H1 (cell line): ENCODE data around the gene CBX4. TPM values are rescaled to one million over a fixed set of nuclear protein-coding genes. Genes with fewer than 3 reads are reported as not detected.
A peak's percentile ranks its signal among the peaks of the same experiment; 100 is the strongest.

ENCODE experiments used
- CTCF ChIA-PET: fragments of 300-600 bp; sonication (Branson Sonifier 250); formaldehyde crosslinking; loops from one replicate; lab custom pipeline; 2021; ENCODE audit not compliant: partially characterized antibody; lab: Charles Lee
- POLR2A ChIA-PET: fragments of 300-600 bp; sonication (Branson Sonifier 250); formaldehyde crosslinking; loops from one replicate; lab custom pipeline; 2021; ENCODE audit warnings: inconsistent platforms; ENCODE audit not compliant: partially characterized antibody; lab: Charles Lee
- DNase-seq, 2 experiments: peaks; one replicate each; pipeline versions ENCODE4 v3.0.0 to v3.0.0-alpha.2; 2010 to 2022; ENCODE audit warnings: low spot score in 2 of 2, low read depth in 1 of 2, mixed read lengths in 1 of 2
- FAIRE-seq: peaks from 2 replicates; lab custom pipeline; 2011; peaks lifted over from hg19 to GRCh38; lab: Jason Lieb, UNC
- H2AFZ ChIP-seq: 2 replicates; pipeline ENCODE4 v1.8.1; 2012; ENCODE audit warnings: low read length, inconsistent platforms
- H2AK5ac ChIP-seq: 2 replicates; pipeline ENCODE4 v1.6.1; 2013; ENCODE audit warnings: low read depth, low read length
- H2BK120ac ChIP-seq: replicated peaks from 2 replicates; pipeline ENCODE3; 2013; ENCODE audit warnings: low read depth, low read length, inconsistent platforms
- H2BK12ac ChIP-seq: 2 replicates; pipeline ENCODE4 v1.6.1; 2013; ENCODE audit warnings: low read depth, low read length
- H2BK15ac ChIP-seq: 2 replicates; pipeline ENCODE4 v1.6.1; 2013; ENCODE audit warnings: low read length
- H2BK20ac ChIP-seq: 2 replicates; pipeline ENCODE4 v1.6.1; 2013; ENCODE audit warnings: low read length
- H2BK5ac ChIP-seq: 2 replicates; pipeline ENCODE4 v1.6.1; 2013; ENCODE audit warnings: low read depth, low read length
- H3K14ac ChIP-seq: 2 replicates; pipeline ENCODE4 v1.6.1; 2013; ENCODE audit warnings: inconsistent platforms; ENCODE audit not compliant: insufficient read length
- H3K18ac ChIP-seq: 2 replicates; pipeline ENCODE4 v1.6.1; 2013; ENCODE audit warnings: low read length; ENCODE audit errors: extremely low read depth
- H3K23ac ChIP-seq: 2 replicates; pipeline ENCODE4 v1.6.1; 2013; ENCODE audit warnings: inconsistent platforms; ENCODE audit not compliant: insufficient read length
- H3K23me2 ChIP-seq: 2 replicates; pipeline ENCODE4 v1.6.1; 2013; ENCODE audit warnings: low read depth, low read length
- H3K27ac ChIP-seq: 2 replicates; pipeline ENCODE4 v1.6.1; 2011; ENCODE audit warnings: low read depth, low read length, inconsistent platforms
- H3K27me3 ChIP-seq, 4 experiments: replicated peaks in 1 of 4; 1 replicate in 1 of 4; 2 replicates in 3 of 4; pipeline versions ENCODE4 v1.6.1 to v1.8.1; 2011 to 2013; ENCODE audit warnings: low read length in 3 of 4, mild to moderate bottlenecking in 3 of 4, inconsistent platforms in 2 of 4, mixed read lengths in 2 of 4, moderate library complexity in 1 of 4; ENCODE audit not compliant: control insufficient read depth in 3 of 4, insufficient read depth in 3 of 4; ENCODE audit errors: extremely low read depth in 1 of 4
- H3K36me3 ChIP-seq, 4 experiments: 2 replicates each; pipeline versions ENCODE4 v1.6.1 to v1.8.1; 2011 to 2013; ENCODE audit warnings: mild to moderate bottlenecking in 4 of 4, low read length in 3 of 4, moderate library complexity in 2 of 4, control low read depth in 1 of 4, inconsistent platforms in 1 of 4; ENCODE audit not compliant: insufficient read depth in 4 of 4, control insufficient read depth in 2 of 4
- H3K4ac ChIP-seq: replicated peaks from 2 replicates; pipeline ENCODE3; 2013; ENCODE audit warnings: low read length, low read depth, mixed read lengths, inconsistent platforms; ENCODE audit not compliant: insufficient read length
- H3K4me1 ChIP-seq, 4 experiments: replicated peaks in 1 of 4; 1 replicate in 1 of 4; 2 replicates in 3 of 4; pipeline versions ENCODE4 v1.6.1 to v1.8.1; 2011 to 2013; ENCODE audit warnings: low read length in 3 of 4, inconsistent platforms in 2 of 4, mixed read lengths in 1 of 4; ENCODE audit not compliant: insufficient read depth in 4 of 4, control insufficient read depth in 3 of 4
- H3K4me2 ChIP-seq, 2 experiments: 2 replicates each; pipeline versions ENCODE4 v1.6.1 to v1.8.1; 2011 to 2013; ENCODE audit warnings: low read depth in 2 of 2, low read length in 2 of 2, control low read depth in 1 of 2, inconsistent platforms in 1 of 2, mild to moderate bottlenecking in 1 of 2; ENCODE audit not compliant: insufficient read depth in 1 of 2
- H3K4me3 ChIP-seq, 4 experiments: fragments of 200-600, 300-600 bp in 1 of 4; sonication (generic), shearing (Covaris generic), sonication (Bioruptor Twin) in 1 of 4; 2 replicates each; pipeline versions ENCODE4 v1.5.1 to v1.8.1; 2011 to 2016; ENCODE audit warnings: low read length in 4 of 4, low read depth in 3 of 4, control low read depth in 2 of 4, inconsistent platforms in 2 of 4, mild to moderate bottlenecking in 2 of 4, mixed read lengths in 1 of 4, moderate library complexity in 1 of 4; ENCODE audit not compliant: insufficient read depth in 2 of 4; ENCODE audit errors: extremely low read depth in 1 of 4
- H3K56ac ChIP-seq: replicated peaks from 2 replicates; pipeline ENCODE3; 2013; ENCODE audit warnings: low read depth, mild to moderate bottlenecking, mixed read lengths, low read length, inconsistent platforms; ENCODE audit not compliant: insufficient read length
- H3K79me1 ChIP-seq: 2 replicates; pipeline ENCODE4 v1.6.1; 2013; ENCODE audit warnings: low read depth, low read length, control low read depth
- H3K79me2 ChIP-seq, 2 experiments: 2 replicates each; pipeline versions ENCODE4 v1.6.1 to v1.8.1; 2012 to 2013; ENCODE audit warnings: low read length in 2 of 2, mild to moderate bottlenecking in 2 of 2, inconsistent platforms in 1 of 2; ENCODE audit not compliant: insufficient read depth in 2 of 2, control insufficient read depth in 1 of 2
- H3K9ac ChIP-seq, 4 experiments: replicated peaks in 1 of 4; 1 replicate in 1 of 4; 2 replicates in 3 of 4; pipeline versions ENCODE4 v1.6.1 to v1.8.1; 2011 to 2013; ENCODE audit warnings: low read depth in 3 of 4, low read length in 3 of 4, control low read depth in 2 of 4, mild to moderate bottlenecking in 2 of 4, moderate library complexity in 2 of 4, inconsistent platforms in 1 of 4; ENCODE audit errors: extremely low read depth in 1 of 4
- H3K9me3 ChIP-seq, 2 experiments: 2 replicates each; pipeline versions ENCODE4 v1.6.1 to v1.8.1; 2012 to 2013; ENCODE audit warnings: mild to moderate bottlenecking in 2 of 2, moderate library complexity in 2 of 2, control low read depth in 1 of 2, inconsistent platforms in 1 of 2, low read depth in 1 of 2, low read length in 1 of 2, mixed read lengths in 1 of 2; ENCODE audit not compliant: insufficient read depth in 2 of 2
- H4K20me1 ChIP-seq, 2 experiments: replicated peaks in 1 of 2; 2 replicates each; pipeline versions ENCODE3 to v1.8.1; 2011 to 2013; ENCODE audit warnings: inconsistent platforms in 2 of 2, low read length in 2 of 2, mild to moderate bottlenecking in 1 of 2; ENCODE audit not compliant: insufficient read depth in 2 of 2, control insufficient read depth in 1 of 2
- H4K5ac ChIP-seq: 2 replicates; pipeline ENCODE4 v1.6.1; 2013; ENCODE audit warnings: low read length, low read depth, mixed read lengths, inconsistent platforms; ENCODE audit not compliant: insufficient read length
- H4K8ac ChIP-seq: 2 replicates; pipeline ENCODE4 v1.8.0; 2013; ENCODE audit warnings: mild to moderate bottlenecking, moderate library complexity, low read length, inconsistent platforms; ENCODE audit not compliant: insufficient read depth; ENCODE audit errors: extremely low read depth
- H4K91ac ChIP-seq: replicated peaks from 2 replicates; pipeline ENCODE3; 2013; ENCODE audit warnings: low read length, mixed read lengths, inconsistent platforms; ENCODE audit not compliant: insufficient read length
- CBX8 ChIP-seq: fragments of 300-800, 300-1000 bp; sonication (generic); IDR thresholded peaks from 2 replicates; pipeline ENCODE4 v1.7.1; 2016; ENCODE audit warnings: low read depth, low read length, borderline replicate concordance
- CTCF ChIP-seq, 3 experiments: IDR thresholded peaks; 1 replicate in 2 of 3; 2 replicates in 1 of 3; pipeline versions ENCODE4 v1.5.1 to v1.6.1; 2011; ENCODE audit warnings: low read length in 3 of 3, mild to moderate bottlenecking in 3 of 3, inconsistent platforms in 2 of 3, low read depth in 1 of 3, moderate library complexity in 1 of 3; ENCODE audit not compliant: insufficient read depth in 1 of 3; ENCODE audit errors: control extremely low read depth in 1 of 3
- EZH2 ChIP-seq: fragments of 200-600 bp; sonication (generic); IDR thresholded peaks from 2 replicates; pipeline ENCODE4 v1.7.1; 2012; ENCODE audit warnings: low read depth, mild to moderate bottlenecking, moderate library complexity, low read length, inconsistent platforms; ENCODE audit not compliant: severe bottlenecking
- RNF2 ChIP-seq: fragments of 200-900, 300-1000 bp; sonication (generic); IDR thresholded peaks from 2 replicates; pipeline ENCODE4 v1.7.1; 2016; ENCODE audit warnings: borderline replicate concordance, low read depth, mild to moderate bottlenecking, antibody characterized with exemption, low read length; ENCODE audit not compliant: poor library complexity, severe bottlenecking; ENCODE audit errors: missing control alignments
- SAP30 ChIP-seq: fragments of 300-600 bp; sonication (generic); IDR thresholded peaks from 2 replicates; pipeline ENCODE4 v1.7.1; 2012; ENCODE audit warnings: low read length, moderate library complexity, mild to moderate bottlenecking, inconsistent platforms; ENCODE audit not compliant: insufficient read depth, insufficient replicate concordance
- SUZ12 ChIP-seq: fragments of 200-600 bp; sonication (generic); IDR thresholded peaks from 2 replicates; pipeline ENCODE4 v1.6.1; 2012; ENCODE audit warnings: mild to moderate bottlenecking, inconsistent platforms, low read length, moderate library complexity, mixed read lengths
- WGBS, 2 experiments: shearing (Covaris generic) in 1 of 2; methylation state at CpG; one replicate each; pipeline versions ENCODE4 v1.1.6 to v1.1.7; 2013 to 2015; ENCODE audit warnings: low lambda C conversion rate in 2 of 2, mixed read lengths in 2 of 2, inconsistent platforms in 1 of 2, low coverage in 1 of 2, missing lambda C conversion rate in 1 of 2; ENCODE audit not compliant: insufficient replicate concordance in 2 of 2, insufficient coverage in 1 of 2, insufficient read length in 1 of 2; ENCODE audit errors: extremely low coverage in 1 of 2, missing lambda C conversion rate in 1 of 2; 5-methylcytosine and 5-hydroxymethylcytosine counted together
- polyA plus RNA-seq, 7 experiments: library from polyadenylated mRNA; depleted of rRNA in 3 of 7; stranded (reverse) in 5 of 7; unstranded in 2 of 7; fragments of >200 nt in 5 of 7; fragments of 200-250 nt in 2 of 7; gene quantifications; 1 replicate in 5 of 7; 2 replicates in 1 of 7; 4 replicates in 1 of 7; pipeline versions ENCODE4 v1.2.1 to v1.2.3, GENCODE V29; 2011 to 2013; ENCODE audit warnings: missing spikeins in 2 of 7, mixed read lengths in 2 of 7
- total RNA-seq: library from RNA; stranded (reverse); fragmentation: NEBNext Ultra II Directional; extraction: Animal tissue kit (Norgen Biotek cat#: 25700); gene quantifications from 2 replicates; pipeline ENCODE4 v1.2.1, GENCODE V29; 2021

CBX4 gene
- total and polyA plus RNA-seq, 2 of the 8 experiments (the other 6 are each of a cell fraction or from before 2014, with no cell fraction given), result 1.8 to 4.0 TPM

- peaks cover under 1 to 26% (median 15%) of the 10 kb centered on the region in 4 experiments; a peak in 6 of 7 replicates for H3K4me1 ChIP-seq
- no peak for FAIRE-seq
- peak overlapping the region in 3 of 4 experiments; percentile 11 to 60 (median 14); a peak in 4 of 8 replicates for H3K4me3 ChIP-seq
- H3K18ac ChIP-seq, result no peak overlapping the region; the same call in 1 of the 2 replicates
- H3K14ac ChIP-seq, result no peak overlapping the region
- H3K9ac ChIP-seq, result no peak overlapping the region
- peak in 1 of 2 experiments; percentile 56 for DNase-seq
- WGBS, 2 experiments, result 10% methylated on average over 33 of the region's 66 CpGs; no CpG with 5 or more reads in 1 of the 2 experiments
- H3K79me1 ChIP-seq, result no peaks in the 10 kb centered on the region
- TF ChIP-seq EZH2 (peak; percentile 97), SUZ12 (peak; percentile 95), CBX8 (0 out of 2 replicates have a peak, but pooled peaks have one; percentile 15), SAP30 (no peak), RNF2 (peak; percentile 81), CTCF (IDR thresholded peaks at IDR 0.05; ENCODE audit: control extremely low read depth in 1 of 3, insufficient read depth in 1 of 3, low read depth in 1 of 3, low read length in 3 of 3) (no peak)
- peak overlapping the region; percentile 77 to 90; a peak in 2 of 4 replicates for H3K4me2 ChIP-seq
- no peak overlapping the region for H4K91ac ChIP-seq
- no peaks in the 10 kb centered on the region for H3K79me2 ChIP-seq
- no peak overlapping the region for H3K56ac ChIP-seq
- ChIA-PET POLR2A (interaction anchor here (0.9 to 7.6 kb wide), 9 partner anchors 10 to 151 kb away, joined by 3 to 111 read pairs (median 4); partner anchors contain the start of gene CBX8), CTCF (interaction anchor here (1.0 to 11.6 kb wide), 14 partner anchors 9 to 132 kb away, joined by 3 to 181 read pairs (median 9); no protein-coding TSS in a partner anchor)
- no peak overlapping the region for H2BK20ac ChIP-seq
- no peak overlapping the region for H4K5ac ChIP-seq
- peaks cover 6 to 8% of the 10 kb centered on the region in 2 experiments for H4K20me1 ChIP-seq
- H2AFZ ChIP-seq, result no peak overlapping the region
- H2BK5ac ChIP-seq, result no peak overlapping the region
- H3K27ac ChIP-seq, result no peak overlapping the region
- no peak overlapping the region for H2BK120ac ChIP-seq
- H3K23me2 ChIP-seq, result peaks cover 10% of the 10 kb centered on the region; the same call in 1 of the 2 replicates
- no peak overlapping the region for H3K4ac ChIP-seq
- H3K27me3 ChIP-seq, result peaks cover 61 to 72% (median 68%) of the 10 kb centered on the region in 4 experiments
- no peak overlapping the region for H2BK15ac ChIP-seq
- H3K36me3 ChIP-seq, result peaks cover 0 to 16% (median 0%) of the 10 kb centered on the region in 4 experiments; a peak in 1 of 8 replicates
- no peak overlapping the region for H2AK5ac ChIP-seq
- H4K8ac ChIP-seq, result no peak overlapping the region
- no peak overlapping the region for H3K23ac ChIP-seq
- peak overlapping the region; percentile 50; the same call in 1 of the 2 replicates for H2BK12ac ChIP-seq
- peaks cover 0 to 8% of the 10 kb centered on the region in 2 experiments; a peak in 2 of 4 replicates for H3K9me3 ChIP-seq
Observed at GRCh38 chr17:79842656-79843473, 3.6 kb upstream of the CBX4 start.
